Measurements from ENCODE around the gene PCDHGA8. TPM values are rescaled to one million over a fixed set of nuclear protein-coding genes. Genes with fewer than 3 reads are reported as not detected.
"Not testable (repeated sequence)": the region's sequence is repeated elsewhere in the genome, so short reads cannot be mapped to it uniquely, and the experiment has no call there.

PCDHGA8 gene
- total RNA-seq, 1 donor from 2014 or later: 3.0 TPM

DNA sequence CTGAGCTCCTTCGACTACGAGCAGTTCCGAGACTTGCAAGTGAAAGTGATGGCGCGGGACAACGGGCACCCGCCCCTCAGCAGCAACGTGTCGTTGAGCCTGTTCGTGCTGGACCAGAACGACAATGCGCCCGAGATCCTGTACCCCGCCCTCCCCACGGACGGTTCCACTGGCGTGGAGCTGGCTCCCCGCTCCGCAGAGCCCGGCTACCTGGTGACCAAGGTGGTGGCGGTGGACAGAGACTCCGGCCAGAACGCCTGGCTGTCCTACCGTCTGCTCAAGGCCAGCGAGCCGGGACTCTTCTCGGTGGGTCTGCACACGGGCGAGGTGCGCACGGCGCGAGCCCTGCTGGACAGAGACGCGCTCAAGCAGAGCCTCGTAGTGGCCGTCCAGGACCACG lies 39.9 kb downstream of the PCDHGA8 start:
- not testable (repeated sequence) for DNase-seq

DNA sequence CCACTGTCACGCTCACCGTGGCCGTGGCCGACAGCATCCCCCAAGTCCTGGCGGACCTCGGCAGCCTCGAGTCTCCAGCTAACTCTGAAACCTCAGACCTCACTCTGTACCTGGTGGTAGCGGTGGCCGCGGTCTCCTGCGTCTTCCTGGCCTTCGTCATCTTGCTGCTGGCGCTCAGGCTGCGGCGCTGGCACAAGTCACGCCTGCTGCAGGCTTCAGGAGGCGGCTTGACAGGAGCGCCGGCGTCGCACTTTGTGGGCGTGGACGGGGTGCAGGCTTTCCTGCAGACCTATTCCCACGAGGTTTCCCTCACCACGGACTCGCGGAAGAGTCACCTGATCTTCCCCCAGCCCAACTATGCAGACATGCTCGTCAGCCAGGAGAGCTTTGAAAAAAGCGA lies 40.3 kb downstream of the PCDHGA8 start:
- DNase-seq: not testable (repeated sequence)

DNA sequence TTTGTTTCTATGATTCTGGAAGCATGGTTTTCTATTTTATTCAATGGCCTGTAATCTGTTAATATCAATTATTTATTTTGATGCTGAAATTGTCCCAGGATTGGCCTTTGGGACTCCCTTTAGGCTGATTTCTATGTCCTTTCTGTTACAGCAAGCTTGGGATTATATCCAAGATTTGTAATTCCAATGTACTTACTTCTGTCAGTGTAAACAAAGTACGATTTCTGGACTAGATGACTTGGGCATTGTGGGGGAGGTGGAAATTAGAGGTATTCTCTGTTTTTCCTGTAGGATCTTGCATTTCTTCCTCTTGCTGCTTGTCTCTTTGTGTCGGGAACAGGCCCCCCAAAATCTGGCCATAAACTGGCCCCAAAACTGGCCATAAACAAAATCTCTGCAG lies 41.6 kb downstream of the PCDHGA8 start:
- no peak for DNase-seq

DNA sequence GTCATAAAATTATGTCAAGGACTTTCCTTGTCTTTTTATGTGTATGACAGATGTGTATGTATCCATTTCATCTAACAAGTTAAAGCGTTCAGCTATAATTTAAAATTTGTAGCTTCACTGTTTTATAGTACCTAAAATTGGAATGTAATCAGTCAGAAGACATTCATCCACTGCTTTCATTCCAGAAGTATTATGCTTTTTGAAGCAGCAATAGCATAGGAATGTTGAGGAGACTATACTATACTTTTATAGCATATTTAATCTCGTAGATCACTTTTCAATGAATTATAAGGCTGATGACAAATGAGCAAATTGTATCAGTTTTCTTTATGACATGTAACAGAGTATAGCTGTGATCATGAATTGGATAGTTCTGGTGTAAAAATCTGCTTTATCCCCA lies 44.8 kb downstream of the PCDHGA8 start:
- DNase-seq: no peak

DNA sequence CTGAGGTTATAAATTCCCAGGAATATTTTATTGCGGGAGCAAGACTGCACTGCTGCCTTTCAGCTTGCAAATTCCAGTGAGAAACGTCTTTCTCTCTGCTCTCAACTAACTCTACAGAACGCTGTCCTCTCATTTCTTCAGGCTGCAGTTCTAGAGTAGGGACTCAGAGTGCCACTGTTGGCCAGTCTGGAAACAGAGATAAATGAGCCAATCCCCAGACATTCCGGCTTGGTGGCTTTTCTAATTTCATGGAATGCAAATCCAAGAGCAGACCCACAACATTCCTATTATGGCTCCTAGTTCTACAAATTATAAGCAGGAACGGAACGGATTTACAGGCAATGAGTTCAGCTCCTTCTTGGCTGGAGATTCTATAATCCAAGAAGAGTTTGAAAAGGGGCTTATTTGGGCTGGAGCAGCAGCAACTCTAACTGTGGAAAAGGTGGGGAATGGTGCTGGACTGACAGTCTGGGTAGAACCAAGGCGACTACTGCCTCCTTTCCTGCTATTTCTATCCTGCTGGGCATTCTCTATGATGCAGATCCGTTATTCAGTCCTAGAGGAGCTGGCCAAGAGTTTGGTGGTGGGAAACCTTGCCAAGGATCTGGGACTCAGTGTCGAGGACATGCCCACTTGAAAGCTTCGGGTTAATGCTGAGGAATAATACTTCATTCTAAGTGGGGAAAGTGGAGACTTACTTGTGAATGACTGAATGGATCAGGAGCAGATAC lies 47.1 kb downstream of the PCDHGA8 start:
- DNase-seq: no peak

DNA sequence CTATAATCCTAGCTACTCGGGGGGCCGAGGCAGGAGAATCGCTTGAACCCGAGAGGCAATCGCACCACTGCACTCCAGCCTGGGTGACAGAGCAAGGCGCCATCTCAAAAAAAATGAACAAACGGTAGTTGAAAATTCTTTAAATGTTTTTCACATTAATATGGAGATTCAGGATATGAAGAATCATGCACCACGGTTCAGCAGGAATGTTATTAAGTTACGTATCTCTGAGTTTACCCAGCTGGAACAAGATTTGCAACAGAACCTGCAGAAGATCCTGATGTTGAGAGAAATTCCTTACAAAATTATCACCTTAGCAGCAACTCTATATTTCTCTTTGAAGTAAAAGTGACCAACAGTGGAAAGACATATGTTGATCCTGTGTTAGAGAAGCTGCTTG lies 47.9 kb downstream of the PCDHGA8 start:
- no peak for DNase-seq

DNA sequence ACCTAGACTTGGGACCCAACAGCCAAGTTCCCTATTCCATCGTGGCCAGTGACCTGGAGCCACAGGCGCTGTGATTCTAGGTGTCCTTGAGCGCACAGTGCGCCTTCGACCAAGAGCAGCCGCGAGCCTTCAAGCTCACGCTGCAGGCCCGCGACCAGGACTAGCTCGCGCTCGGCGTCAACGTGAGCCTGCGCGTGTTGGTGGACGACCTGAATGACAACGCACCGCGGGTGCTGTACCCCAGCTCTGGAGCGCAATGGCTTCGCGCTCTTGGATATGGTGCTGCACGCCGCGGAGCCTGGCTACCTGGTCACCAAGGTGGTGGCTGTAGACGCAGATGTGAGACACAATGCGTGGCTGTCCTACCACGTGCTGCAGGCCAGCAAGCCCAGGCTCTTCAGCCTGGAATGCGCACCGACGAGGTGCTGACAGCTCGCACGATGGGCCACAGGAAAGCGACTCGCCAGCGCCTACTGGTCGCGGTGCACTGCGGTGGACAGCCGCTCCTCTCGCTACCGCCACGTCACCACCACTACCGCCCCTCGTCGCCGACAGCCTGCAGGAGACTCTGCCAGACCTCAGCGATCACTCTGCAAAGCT lies 49.2 kb downstream of the PCDHGA8 start:
- DNase-seq: no peak

Other genes with a start within 250 kb of the PCDHGA8 start
- 0.82 TPM for gene PCDHB6, start 242.6 kb upstream of the PCDHGA8 start, total RNA-seq
- gene PCDHB7, start 220.0 kb upstream of the PCDHGA8 start, total RNA-seq: 3.3 TPM
- gene PCDHB8, start 214.8 kb upstream of the PCDHGA8 start, total RNA-seq: 2.3 TPM
- gene PCDHB16, start 210.2 kb upstream of the PCDHGA8 start, total RNA-seq: 4.1 TPM
- 1.7 TPM for gene PCDHB9, start 205.5 kb upstream of the PCDHGA8 start, total RNA-seq
- gene PCDHB10, start 200.3 kb upstream of the PCDHGA8 start, total RNA-seq: 6.1 TPM
- gene PCDHB11, start 193.0 kb upstream of the PCDHGA8 start, total RNA-seq: 5.9 TPM
- 4.8 TPM for gene PCDHB12, start 183.9 kb upstream of the PCDHGA8 start, total RNA-seq
- gene PCDHB13, start 178.7 kb upstream of the PCDHGA8 start, total RNA-seq: 4.4 TPM
- gene PCDHB14, start 169.3 kb upstream of the PCDHGA8 start, total RNA-seq: 7.8 TPM
- gene PCDHB15, start 147.2 kb upstream of the PCDHGA8 start, total RNA-seq: 9.9 TPM
- not detected for gene SLC25A2, start 88.6 kb upstream of the PCDHGA8 start, total RNA-seq
- 93.2 TPM for gene TAF7, start 71.8 kb upstream of the PCDHGA8 start, total RNA-seq
- 1.8 TPM for gene PCDHGA1, start 62.1 kb upstream of the PCDHGA8 start, total RNA-seq
- 3.7 TPM for gene PCDHGA2, start 53.9 kb upstream of the PCDHGA8 start, total RNA-seq
- gene PCDHGA3, start 48.8 kb upstream of the PCDHGA8 start, total RNA-seq: 3.9 TPM
- gene PCDHGB1, start 42.5 kb upstream of the PCDHGA8 start, total RNA-seq: 3.7 TPM
- 3.9 TPM for gene PCDHGA4, start 37.6 kb upstream of the PCDHGA8 start, total RNA-seq
- 4.2 TPM for gene PCDHGB2, start 32.6 kb upstream of the PCDHGA8 start, total RNA-seq
- 6.1 TPM for gene PCDHGA5, start 28.5 kb upstream of the PCDHGA8 start, total RNA-seq
- gene PCDHGB3, start 22.4 kb upstream of the PCDHGA8 start, total RNA-seq: 5.7 TPM
- 4.8 TPM for gene PCDHGA6, start 18.7 kb upstream of the PCDHGA8 start, total RNA-seq
- 6.3 TPM for gene PCDHGA7, start 9.9 kb upstream of the PCDHGA8 start, total RNA-seq
- gene PCDHGB4, start 4.9 kb upstream of the PCDHGA8 start, total RNA-seq: 5.9 TPM
- gene PCDHGB5, start 5.3 kb downstream of the PCDHGA8 start, total RNA-seq: 11.3 TPM
- 12.2 TPM for gene PCDHGA9, start 10.1 kb downstream of the PCDHGA8 start, total RNA-seq
- 9.3 TPM for gene PCDHGB6, start 15.4 kb downstream of the PCDHGA8 start, total RNA-seq
- gene PCDHGA10, start 20.4 kb downstream of the PCDHGA8 start, total RNA-seq: 6.1 TPM
- 10.3 TPM for gene PCDHGB7, start 25.0 kb downstream of the PCDHGA8 start, total RNA-seq
- 7.5 TPM for gene PCDHGA11, start 28.4 kb downstream of the PCDHGA8 start, total RNA-seq
- 5.1 TPM for gene PCDHGA12, start 37.9 kb downstream of the PCDHGA8 start, total RNA-seq
- gene PCDHGC3, start 83.3 kb downstream of the PCDHGA8 start, total RNA-seq: 104 TPM
- 7.9 TPM for gene PCDHGC4, start 92.4 kb downstream of the PCDHGA8 start, total RNA-seq
- 3.1 TPM for gene PCDHGC5, start 96.4 kb downstream of the PCDHGA8 start, total RNA-seq
- gene DIAPH1, start 226.4 kb downstream of the PCDHGA8 start, total RNA-seq: 33.2 TPM
- 33.2 TPM for gene HDAC3, start 244.2 kb downstream of the PCDHGA8 start, total RNA-seq
- gene RELL2, start 244.4 kb downstream of the PCDHGA8 start, total RNA-seq: 0.82 TPM